GM12801 (cell line): ENCODE results near the gene RAPGEF4.

Experiments
- CTCF ChIP-seq: IDR thresholded peaks from one replicate; pipeline ENCODE4 v1.5.1; 2011; ENCODE audit warnings: control low read depth; ENCODE audit not compliant: insufficient read length; ENCODE audit errors: extremely low read depth

The RAPGEF4 gene

GRCh38 chr2:172914341-172915008 lies 178.8 kb downstream of the RAPGEF4 start:
- no peak for TF ChIP-seq CTCF

DNA sequence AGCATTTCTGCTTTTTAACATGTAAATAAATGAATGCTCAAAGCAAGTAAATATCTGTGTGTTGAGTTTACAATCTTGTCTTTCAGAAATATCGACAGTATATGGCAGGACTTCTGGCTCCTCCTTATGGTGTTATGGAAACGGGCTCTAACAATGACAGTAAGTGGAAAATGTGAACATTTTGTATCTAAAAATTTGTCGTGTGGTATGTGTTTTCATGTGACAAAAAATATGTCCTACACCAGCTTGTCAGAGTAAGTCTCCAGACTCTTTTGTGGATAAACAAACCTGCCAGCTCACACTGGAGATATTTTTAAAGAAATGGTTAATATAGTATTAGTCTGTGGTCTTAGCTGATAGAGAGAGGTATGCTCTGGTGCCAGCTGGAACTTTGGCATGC lies 182.1 kb downstream of the RAPGEF4 start:
- no peak for TF ChIP-seq CTCF

DNA sequence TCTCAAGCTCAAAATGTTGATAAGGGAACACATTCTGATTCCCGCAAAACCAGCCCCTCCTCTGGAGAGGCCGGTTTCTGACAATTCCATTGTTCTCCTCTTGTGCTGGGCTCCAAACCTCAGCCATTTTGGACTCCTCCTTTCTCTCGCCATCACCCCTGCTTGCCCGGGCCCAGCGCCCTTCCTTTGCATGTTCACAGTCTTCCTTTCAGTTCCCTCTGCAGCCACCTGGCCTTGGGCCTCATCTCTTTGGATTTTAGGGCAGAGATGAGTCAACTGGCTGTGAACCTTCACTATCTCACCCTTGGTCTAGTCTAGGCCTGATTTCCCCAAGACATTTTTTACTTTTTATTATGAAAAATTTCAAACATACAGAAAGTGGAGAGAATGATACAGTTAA lies 184.1 kb downstream of the RAPGEF4 start:
- no peak for TF ChIP-seq CTCF

DNA sequence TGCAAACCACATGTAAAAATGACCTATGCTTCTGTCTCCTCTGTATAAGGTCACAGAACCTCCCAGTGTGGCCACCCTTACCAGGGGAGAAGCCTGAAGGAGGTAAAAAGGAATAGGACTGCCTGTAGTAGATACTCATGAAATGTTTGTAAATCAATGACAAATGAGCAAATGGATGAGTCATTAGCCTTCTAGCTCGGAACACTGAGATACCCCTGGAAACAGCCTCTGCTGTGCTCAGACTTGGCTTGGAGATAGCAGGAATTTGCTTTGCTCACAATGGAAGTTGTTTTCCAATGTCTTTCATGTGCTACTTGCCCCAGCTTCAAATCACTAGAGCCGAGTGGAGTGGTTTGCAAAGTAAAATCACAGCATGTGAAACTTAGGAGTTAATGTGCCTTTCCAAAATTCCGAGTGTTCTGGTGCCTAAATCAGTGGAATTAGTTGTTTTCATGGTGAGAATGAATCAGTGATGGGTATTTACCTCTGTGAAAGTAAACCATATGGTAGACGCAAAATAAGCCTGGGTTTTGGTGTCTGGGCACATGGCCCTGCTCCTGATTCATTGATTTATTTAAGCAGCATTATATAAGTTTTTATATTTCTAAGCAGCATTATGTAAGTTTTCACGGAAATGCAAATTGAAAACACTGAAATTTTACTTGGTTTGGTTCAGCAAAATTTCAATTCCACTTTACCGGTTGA lies 186.0 kb downstream of the RAPGEF4 start:
- TF ChIP-seq CTCF = no peak

GRCh38 chr2:172922306-172922705 lies 186.7 kb downstream of the RAPGEF4 start:
- no peak for TF ChIP-seq CTCF

DNA sequence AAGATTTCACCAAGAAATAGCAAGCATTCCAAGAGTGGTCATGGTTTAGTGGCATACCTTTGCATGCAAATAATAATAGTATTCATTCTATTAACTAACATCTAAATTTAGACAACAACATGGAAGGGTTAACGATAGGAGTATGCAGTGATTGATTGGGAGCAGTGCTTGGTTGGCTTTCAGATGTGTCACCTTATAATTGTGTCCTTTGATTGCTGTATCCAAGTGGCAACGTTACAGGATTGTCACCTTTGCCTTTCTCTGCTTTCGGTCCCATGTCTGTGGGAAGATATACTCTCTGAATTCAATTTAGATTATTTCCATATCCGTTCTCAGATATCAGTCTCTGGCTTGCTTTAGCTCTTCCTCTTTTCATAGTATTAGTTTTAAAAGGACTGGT lies 187.2 kb downstream of the RAPGEF4 start:
- no peak for TF ChIP-seq CTCF

DNA sequence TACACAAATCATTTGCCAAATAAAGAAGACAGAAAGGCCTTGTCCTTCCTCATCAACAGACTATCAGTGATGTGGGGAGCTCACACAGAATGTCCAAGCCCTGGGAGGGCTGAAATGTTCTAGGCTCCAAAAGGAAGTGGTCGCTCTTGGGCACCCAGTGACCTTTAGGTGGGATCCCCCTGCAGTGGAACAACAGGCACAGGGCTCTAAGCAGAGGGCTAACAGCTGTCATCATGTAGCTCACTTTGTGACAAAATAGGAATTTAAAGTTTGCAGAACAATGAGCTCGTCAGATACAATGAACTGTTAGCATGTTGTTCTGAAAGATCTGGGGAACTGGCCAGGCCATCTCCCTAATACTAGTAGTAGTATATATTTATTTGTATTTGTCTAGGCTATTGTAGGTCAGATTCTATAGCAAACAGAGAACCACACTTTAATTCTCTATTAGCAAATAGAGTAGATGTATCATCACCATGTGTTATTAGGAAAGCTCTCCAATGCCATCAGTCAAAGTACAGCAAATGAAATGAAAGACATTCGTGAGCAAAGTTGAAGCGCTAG lies 188.5 kb downstream of the RAPGEF4 start:
- no peak for TF ChIP-seq CTCF
